Activated CD8-positive, alpha-beta T cell treated with anti-CD3 and anti-CD28 coated beads, Interleukin-2, amount 10 ng/mL, durations not matched to agents 7 days and 5 days (primary cell): Measurements from ENCODE around the gene BRD7. TPM values are rescaled to one million over a fixed set of nuclear protein-coding genes. Genes with fewer than 3 reads are reported as not detected.

Experiments used
- ATAC-seq: fragments of 150-1000 bp; cut with Tn5 transposase; one replicate; pipeline ENCODE4 v1.10.0; 2021; ENCODE audit warnings: moderate library complexity
- CTCF ChIA-PET: fragments of 350-600 bp; sonication (Branson Sonifier 250); formaldehyde crosslinking; loops from one replicate; lab custom pipeline; 2021; ENCODE audit warnings: antibody characterized with exemption; lab: Charles Lee
- POLR2A ChIA-PET: fragments of 350-600 bp; sonication (Branson Sonifier 250); formaldehyde crosslinking; loops from one replicate; lab custom pipeline; 2021; ENCODE audit warnings: antibody characterized with exemption; lab: Charles Lee
- DNase-seq: peaks from one replicate; pipeline ENCODE4 v3.0.0-alpha.2; 2020
- H3K27ac Mint-ChIP-seq: one replicate; pipeline ENCODE4 v1.8.0; 2021; ENCODE audit warnings: mild to moderate bottlenecking, mixed read lengths
- H3K27me3 Mint-ChIP-seq: one replicate; pipeline ENCODE4 v1.8.0; 2021; ENCODE audit warnings: low read depth, mixed read lengths
- H3K36me3 Mint-ChIP-seq: one replicate; pipeline ENCODE4 v1.8.0; 2021; ENCODE audit warnings: low read depth, mixed read lengths
- H3K4me1 Mint-ChIP-seq: one replicate; pipeline ENCODE4 v1.8.0; 2021; ENCODE audit warnings: low read depth, mixed read lengths
- H3K4me3 Mint-ChIP-seq: one replicate; pipeline ENCODE4 v1.8.0; 2021; ENCODE audit warnings: mild to moderate bottlenecking, mixed read lengths
- H3K9me3 Mint-ChIP-seq: one replicate; pipeline ENCODE4 v1.8.0; 2022; ENCODE audit warnings: mixed read lengths; ENCODE audit not compliant: insufficient read depth
- microRNA-seq: library from miRNA; unstranded; fragments of <30 nt; microRNA quantifications from one replicate; pipeline ENCODE4 v1.2.0, GENCODE V29; 2022
- total RNA-seq, 2 experiments: library from RNA; stranded (reverse); gene quantifications; one replicate each; pipeline ENCODE4 v1.2.3, GENCODE V29; 2021

BRD7 gene
- total RNA-seq, 2 experiments from 2014 or later: 88.9 to 90.4 TPM

- Mint-ChIP-seq H3K4me3 (peak overlapping the region; percentile 98), H3K4me1 (peaks cover 84% of the 10 kb centered on the region), H3K27ac (peak overlapping the region; percentile 87), H3K9me3 (no peaks in the 10 kb centered on the region), H3K36me3 (peaks cover 64% of the 10 kb centered on the region), H3K27me3 (no peaks in the 10 kb centered on the region)
- POLR2A ChIA-PET: no interaction called here
- CTCF ChIA-PET: interaction anchor here (0.8 to 2.9 kb wide), 6 partner anchors 10 to 244 kb away, joined by 3 to 19 read pairs (median 4); partner anchors contain the start of gene CNEP1R1
- no peak for DNase-seq
- ATAC-seq: no peak
Measured at GRCh38 chr16:50269061-50269705, 99.6 kb downstream of the BRD7 start.

GRCh38 chr16:50268352-50268751 is 100.4 kb downstream of the BRD7 start:
- H3K27me3 Mint-ChIP-seq: no peaks in the 10 kb centered on the region
- CTCF ChIA-PET: interaction anchor here (0.8 to 3.4 kb wide), 11 partner anchors 10 to 244 kb away, joined by 3 to 19 read pairs (median 5); partner anchors contain the start of gene CNEP1R1
- H3K9me3 Mint-ChIP-seq: no peaks in the 10 kb centered on the region
- H3K36me3 Mint-ChIP-seq: peaks cover 59% of the 10 kb centered on the region
- peaks cover 84% of the 10 kb centered on the region for H3K4me1 Mint-ChIP-seq
- no peak for DNase-seq
- peak overlapping the region; percentile 98 for H3K4me3 Mint-ChIP-seq
- POLR2A ChIA-PET: interaction anchor here (1.0 to 1.4 kb wide), 4 partner anchors 13 to 412 kb away, joined by 3 to 5 read pairs (median 3); no protein-coding TSS in a partner anchor
- no peak for ATAC-seq
- H3K27ac Mint-ChIP-seq: peak overlapping the region; percentile 87

- peaks cover 53% of the 10 kb centered on the region for H3K36me3 Mint-ChIP-seq
Measured at GRCh38 chr16:50267651-50268050, 101.1 kb downstream of the BRD7 start.

GRCh38 chr16:50267151-50267631 is 101.6 kb downstream of the BRD7 start:
- peak; percentile 8 for ATAC-seq
- Mint-ChIP-seq H3K36me3 (peaks cover 49% of the 10 kb centered on the region), H3K4me1 (peaks cover 83% of the 10 kb centered on the region), H3K27me3 (no peaks in the 10 kb centered on the region), H3K9me3 (no peaks in the 10 kb centered on the region), H3K4me3 (peak overlapping the region; percentile 98), H3K27ac (peak overlapping the region; percentile 98)
- ChIA-PET CTCF (interaction anchor here (1.0 to 3.4 kb wide), 9 partner anchors 7 to 242 kb away, joined by 3 to 19 read pairs (median 6); partner anchors contain the start of gene CNEP1R1), POLR2A (interaction anchor here (0.6 to 3.7 kb wide), 5 partner anchors 7 to 413 kb away, joined by 3 to 18 read pairs (median 4); no protein-coding TSS in a partner anchor)
- DNase-seq: no peak

More at GRCh38 chr16:50267651-50268050, 101.1 kb downstream of the BRD7 start:
- Mint-ChIP-seq H3K9me3 (no peaks in the 10 kb centered on the region), H3K4me3 (peak overlapping the region; percentile 98), H3K27ac (peak overlapping the region; percentile 98), H3K4me1 (peaks cover 84% of the 10 kb centered on the region), H3K27me3 (no peaks in the 10 kb centered on the region)
- peak; percentile 49 for DNase-seq
- no peak for ATAC-seq
- CTCF ChIA-PET: interaction anchor here (0.7 to 3.4 kb wide), 10 partner anchors 11 to 87 kb away, joined by 3 to 19 read pairs (median 5); no protein-coding TSS in a partner anchor
- POLR2A ChIA-PET: interaction anchor here (0.7 to 1.4 kb wide), 5 partner anchors 14 to 498 kb away, joined by 3 to 5 read pairs (median 3); no protein-coding TSS in a partner anchor

GRCh38 chr16:50266337-50267091 is 102.3 kb downstream of the BRD7 start, which contains the start of gene ADCY7:
TSS of gene ADCY7 (plus strand) at chr16:50266551. CDS start at chr16:50288180, 21,629 bp downstream.
- Mint-ChIP-seq H3K4me3 (peak within 1 kb of the TSS; percentile 98), H3K9me3 (no peaks in the 10 kb centered on the region), H3K36me3 (peaks cover 45% of the 10 kb centered on the region), H3K27ac (peak within 1 kb of the TSS; percentile 98), H3K4me1 (peaks cover 83% of the 10 kb centered on the region), H3K27me3 (no peaks in the 10 kb centered on the region)
- DNase-seq (peak; percentile 90), ATAC-seq (peak; percentile 91)
- CTCF ChIA-PET: interaction anchor here (0.6 to 3.4 kb wide), 14 partner anchors 8 to 480 kb away, joined by 3 to 19 read pairs (median 6); partner anchors contain the start of gene CNEP1R1
- POLR2A ChIA-PET: interaction anchor here (0.5 to 3.7 kb wide), 7 partner anchors 8 to 328 kb away, joined by 3 to 18 read pairs (median 4); no protein-coding TSS in a partner anchor

Small RNA genes within 50 kb of the gene (microRNA-seq; reads per million reads assigned to microRNA genes)
- gene MIR6771: 1.7 reads per million

Other genes with a start within 250 kb of the BRD7 start
- gene TENT4B, start 215.7 kb downstream of the BRD7 start, total RNA-seq: 10 to 100 TPM; 17.3 to 18.0 TPM
- 100 to 1,000 TPM; 214 to 225 TPM for gene ADCY7, start 102.4 kb downstream of the BRD7 start, total RNA-seq
- under 1 TPM; 0.26 to 0.44 TPM for gene NKD1, start 179.4 kb upstream of the BRD7 start, total RNA-seq